Measurements from ENCODE around the gene PARD6G.

PARD6G gene

GRCh38 chr18:80137976-80138375 lies 109.3 kb downstream of the PARD6G start:
- DNase-seq: no peak

GRCh38 chr18:80137137-80137536 lies 110.2 kb downstream of the PARD6G start:
- DNase-seq: no peak

GRCh38 chr18:80136679-80137078 lies 110.6 kb downstream of the PARD6G start:
- no peak for DNase-seq

- DNase-seq: no peak
Measured at GRCh38 chr18:80135136-80135535, 112.2 kb downstream of the PARD6G start.

GRCh38 chr18:80133124-80133523 lies 114.2 kb downstream of the PARD6G start:
- no peak for DNase-seq

GRCh38 chr18:80132180-80132812 lies 115.0 kb downstream of the PARD6G start:
- DNase-seq: no peak

GRCh38 chr18:80130555-80130954 lies 116.8 kb downstream of the PARD6G start:
- no peak for DNase-seq

GRCh38 chr18:80129672-80130367 lies 117.5 kb downstream of the PARD6G start:
- no peak for DNase-seq

- DNase-seq: no peak
Measured at GRCh38 chr18:80127635-80128034, 119.7 kb downstream of the PARD6G start.

GRCh38 chr18:80126797-80127196 lies 120.5 kb downstream of the PARD6G start:
- no peak for DNase-seq

GRCh38 chr18:80124131-80124530 lies 123.2 kb downstream of the PARD6G start:
- DNase-seq: no peak

GRCh38 chr18:80120932-80121331 lies 126.4 kb downstream of the PARD6G start:
- no peak for DNase-seq

- no peak for DNase-seq
Measured at GRCh38 chr18:80119111-80119510, 128.2 kb downstream of the PARD6G start.

GRCh38 chr18:80115035-80115434 lies 132.3 kb downstream of the PARD6G start:
- no peak for DNase-seq

- no peak for DNase-seq
Measured at GRCh38 chr18:80112624-80113248, 134.6 kb downstream of the PARD6G start.

GRCh38 chr18:80109676-80110078 lies 137.6 kb downstream of the PARD6G start:
- peak in 1 of 2 experiments; percentile 33 for DNase-seq

GRCh38 chr18:80108739-80109675 lies 138.3 kb downstream of the PARD6G start, which contains the start of gene ADNP2:
ADNP2 (plus strand) TSS chr18:80109262; CDS start chr18:80117543, 8,281 bp downstream.
- peak; percentile 88 to 90 for DNase-seq

- DNase-seq: no peak
Measured at GRCh38 chr18:80108121-80108536, 139.2 kb downstream of the PARD6G start.

GRCh38 chr18:80107426-80107825 lies 139.9 kb downstream of the PARD6G start:
- DNase-seq: no peak
